ENCODE results near the gene CCDC85A. TPM values are rescaled to one million over a fixed set of nuclear protein-coding genes. Genes with fewer than 3 reads are reported as not detected.

Gene CCDC85A
- total RNA-seq, 1 experiment from 2014 or later = 3.0 TPM

DNA sequence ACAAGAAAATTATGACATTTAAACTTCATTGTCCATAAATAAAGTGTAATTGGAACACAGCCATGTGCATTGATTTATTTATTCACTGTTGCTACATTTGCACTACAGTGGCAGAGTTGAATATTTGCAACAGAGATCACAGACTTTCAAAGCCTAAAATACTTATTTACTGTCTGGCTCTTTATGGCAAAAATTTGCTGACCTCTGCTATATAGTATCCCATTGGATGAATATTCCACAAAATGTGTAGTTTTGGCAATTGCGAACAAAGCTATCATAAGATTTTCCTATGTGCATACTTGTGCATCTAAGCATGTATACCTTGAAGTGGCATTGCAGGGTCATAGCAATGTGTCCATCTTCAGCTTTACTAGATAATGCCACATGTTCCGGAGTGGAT, 32.1 kb downstream of the CCDC85A start:
- CTCF ChIA-PET = no interaction called here
- BruUV-seq (replicated peaks) = no TSS peak
- Mint-ChIP-seq H3K36me3 (ENCODE audit: insufficient read depth, unreplicated experiment) (no peaks in the 10 kb centered on the region), H3K4me1 (ENCODE audit: low read depth, unreplicated experiment) (no peaks in the 10 kb centered on the region), H3K27ac (ENCODE audit: unreplicated experiment) (no peak overlapping the region), H3K9me3 (ENCODE audit: low read depth, unreplicated experiment) (no peaks in the 10 kb centered on the region), H3K27me3 (ENCODE audit: unreplicated experiment) (no peaks in the 10 kb centered on the region), H3K4me3 (ENCODE audit: low read depth, unreplicated experiment) (no peak overlapping the region)
- intact Hi-C loops (cut with micrococcal nuclease; ENCODE audit: unreplicated experiment) = no loop called here
- no peak for TF ChIP-seq CTCF (IDR thresholded peaks at IDR 0.05; ENCODE audit: unreplicated experiment)
- DNase-seq = no peak

DNA sequence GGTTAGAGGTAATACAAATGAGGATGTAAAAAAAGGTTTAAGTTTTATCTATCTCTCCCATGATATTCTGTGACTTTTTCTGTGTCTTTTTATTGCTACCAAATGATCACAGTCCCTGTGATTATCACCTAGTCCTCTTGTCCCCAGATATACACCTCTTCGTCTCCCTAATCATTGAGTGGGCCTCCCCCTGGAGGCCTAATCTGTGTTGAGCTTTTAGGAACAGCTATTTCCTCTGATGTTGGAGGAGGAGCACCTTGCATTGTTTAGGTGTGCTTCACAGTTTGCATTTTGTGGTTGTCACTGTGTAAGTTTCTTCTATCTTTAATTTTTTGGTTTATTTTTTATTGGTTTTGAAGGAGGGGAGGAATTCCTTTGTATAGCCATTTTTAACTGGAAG, 33.3 kb downstream of the CCDC85A start:
- Mint-ChIP-seq H3K36me3 (ENCODE audit: insufficient read depth, unreplicated experiment) (no peaks in the 10 kb centered on the region), H3K27ac (ENCODE audit: unreplicated experiment) (no peak overlapping the region), H3K4me3 (ENCODE audit: low read depth, unreplicated experiment) (no peak overlapping the region), H3K4me1 (ENCODE audit: low read depth, unreplicated experiment) (no peaks in the 10 kb centered on the region), H3K9me3 (ENCODE audit: low read depth, unreplicated experiment) (no peaks in the 10 kb centered on the region), H3K27me3 (ENCODE audit: unreplicated experiment) (no peaks in the 10 kb centered on the region)
- no peak for DNase-seq
- no TSS peak for BruUV-seq (replicated peaks)
- CTCF ChIA-PET = no interaction called here
- TF ChIP-seq CTCF (IDR thresholded peaks at IDR 0.05; ENCODE audit: unreplicated experiment) = no peak
- intact Hi-C loops (cut with micrococcal nuclease; ENCODE audit: unreplicated experiment) = no loop called here

- CTCF ChIA-PET = no interaction called here
- no peaks in the 10 kb centered on the region for H3K27me3 Mint-ChIP-seq (ENCODE audit: unreplicated experiment)
- no peak for TF ChIP-seq CTCF (IDR thresholded peaks at IDR 0.05; ENCODE audit: unreplicated experiment)
- H3K4me1 Mint-ChIP-seq (ENCODE audit: low read depth, unreplicated experiment) = no peaks in the 10 kb centered on the region
- no peaks in the 10 kb centered on the region for H3K36me3 Mint-ChIP-seq (ENCODE audit: insufficient read depth, unreplicated experiment)
- no peaks in the 10 kb centered on the region for H3K9me3 Mint-ChIP-seq (ENCODE audit: low read depth, unreplicated experiment)
- H3K4me3 Mint-ChIP-seq (ENCODE audit: low read depth, unreplicated experiment) = no peak overlapping the region
- no peak overlapping the region for H3K27ac Mint-ChIP-seq (ENCODE audit: unreplicated experiment)
- BruUV-seq (replicated peaks) = no TSS peak
- DNase-seq = no peak
- intact Hi-C loops (cut with micrococcal nuclease; ENCODE audit: unreplicated experiment) = no loop called here
Measured at GRCh38 chr2:56222481-56222880, 38.7 kb downstream of the CCDC85A start.

DNA sequence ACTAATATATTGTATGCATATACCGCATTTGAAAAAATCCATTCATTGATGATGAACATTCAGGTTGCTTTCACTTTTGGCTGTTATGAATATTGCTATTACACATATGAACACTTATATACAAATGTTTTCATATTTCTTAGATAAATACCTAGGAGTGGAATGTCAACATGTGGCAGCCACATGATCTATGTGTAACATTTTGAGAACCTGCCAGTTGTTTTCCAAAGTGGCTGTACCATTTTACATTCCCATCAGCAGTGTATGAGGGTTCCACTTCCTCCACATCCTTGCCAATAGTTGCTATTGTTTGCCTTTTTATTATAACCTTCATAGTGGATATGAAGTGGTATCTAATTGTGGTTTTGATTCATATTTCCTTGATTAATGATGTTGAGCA, 40.5 kb downstream of the CCDC85A start:
- H3K27ac Mint-ChIP-seq (ENCODE audit: unreplicated experiment) = no peak overlapping the region
- intact Hi-C loops (cut with micrococcal nuclease; ENCODE audit: unreplicated experiment) = no loop called here
- no peak for TF ChIP-seq CTCF (IDR thresholded peaks at IDR 0.05; ENCODE audit: unreplicated experiment)

DNA sequence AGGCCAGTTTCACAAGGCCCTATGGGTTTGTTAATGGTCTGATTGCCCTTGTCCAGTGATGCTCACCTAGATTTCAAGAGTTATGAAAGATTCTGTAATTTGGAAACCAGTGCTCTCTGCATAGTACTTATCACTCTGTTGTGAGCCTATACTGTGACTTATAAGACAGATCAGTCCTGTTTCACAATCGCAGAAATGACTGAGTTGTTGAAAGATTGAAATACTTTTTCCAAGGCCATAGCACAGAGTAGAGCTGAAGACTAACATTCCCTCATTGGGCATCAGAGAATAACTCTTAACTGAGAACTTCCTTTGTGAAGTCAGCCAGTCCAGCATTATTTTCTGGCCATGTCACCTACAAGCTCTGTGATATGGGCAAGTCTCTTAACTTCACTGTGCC, 44.0 kb downstream of the CCDC85A start:
- H3K9me3 Mint-ChIP-seq (ENCODE audit: low read depth, unreplicated experiment) = no peaks in the 10 kb centered on the region
- H3K27ac Mint-ChIP-seq (ENCODE audit: unreplicated experiment) = no peak overlapping the region
- no peak overlapping the region for H3K4me3 Mint-ChIP-seq (ENCODE audit: low read depth, unreplicated experiment)
- no peaks in the 10 kb centered on the region for H3K4me1 Mint-ChIP-seq (ENCODE audit: low read depth, unreplicated experiment)
- no peak for DNase-seq
- CTCF ChIA-PET = no interaction called here
- no peaks in the 10 kb centered on the region for H3K27me3 Mint-ChIP-seq (ENCODE audit: unreplicated experiment)
- BruUV-seq (replicated peaks) = no TSS peak
- intact Hi-C loops (cut with micrococcal nuclease; ENCODE audit: unreplicated experiment) = no loop called here
- no peak for TF ChIP-seq CTCF (IDR thresholded peaks at IDR 0.05; ENCODE audit: unreplicated experiment)
- no peaks in the 10 kb centered on the region for H3K36me3 Mint-ChIP-seq (ENCODE audit: insufficient read depth, unreplicated experiment)

More for the DNA sequence above, 40.5 kb downstream of the CCDC85A start:
- Mint-ChIP-seq H3K9me3 (ENCODE audit: low read depth, unreplicated experiment) (no peaks in the 10 kb centered on the region), H3K27me3 (ENCODE audit: unreplicated experiment) (no peaks in the 10 kb centered on the region), H3K4me1 (ENCODE audit: low read depth, unreplicated experiment) (no peaks in the 10 kb centered on the region), H3K36me3 (ENCODE audit: insufficient read depth, unreplicated experiment) (no peaks in the 10 kb centered on the region), H3K4me3 (ENCODE audit: low read depth, unreplicated experiment) (no peak overlapping the region)
- CTCF ChIA-PET = no interaction called here
- no peak for DNase-seq
- BruUV-seq (replicated peaks) = no TSS peak
